Endothelial cell of umbilical vein (primary cell): ENCODE measurements around the gene RTL10. TPM values are rescaled to one million over a fixed set of nuclear protein-coding genes. Genes with fewer than 3 reads are reported as not detected.

Experiments used
- BruUV-seq: library from RNA; stranded (reverse); fragments of 400-500 nt; replicated peaks from 2 replicates; lab custom pipeline; 2021; lab: Mats Ljungman, UMichigan
- CTCF ChIA-PET: fragments of 300-600, 350-600 bp; sonication (Branson Sonifier 250); formaldehyde crosslinking; loops from one replicate; lab custom pipeline; 2021; ENCODE audit warnings: antibody characterized with exemption, inconsistent platforms; lab: Charles Lee
- POLR2A ChIA-PET: fragments of 300-600, 350-600 bp; sonication (Branson Sonifier 250); formaldehyde crosslinking; loops from one replicate; lab custom pipeline; 2021; ENCODE audit warnings: antibody characterized with exemption, inconsistent platforms; lab: Charles Lee
- DNase-seq: peaks from one replicate; pipeline ENCODE4 v3.0.0-alpha.2; 2011; ENCODE audit warnings: low read depth, low spot score
- FAIRE-seq: peaks from 2 replicates; lab custom pipeline; 2011; peaks lifted over from hg19 to GRCh38; lab: Jason Lieb, UNC
- H2AFZ ChIP-seq: 2 replicates; pipeline ENCODE4 v1.6.0; 2012; ENCODE audit warnings: low read depth, low read length, control low read depth, inconsistent platforms
- H3K27ac ChIP-seq: 2 replicates; pipeline ENCODE4 v1.5.1; 2011; ENCODE audit warnings: low read depth, mild to moderate bottlenecking, control low read depth, low read length, moderate library complexity; ENCODE audit not compliant: insufficient read depth
- H3K27me3 ChIP-seq, 2 experiments: 2 replicates each; pipeline versions ENCODE4 v1.6.0 to v1.6.1; 2011; ENCODE audit warnings: low read length in 2 of 2, mixed read lengths in 1 of 2; ENCODE audit not compliant: control insufficient read depth in 2 of 2, insufficient read depth in 2 of 2
- H3K36me3 ChIP-seq, 2 experiments: 2 replicates in 1 of 2; 3 replicates in 1 of 2; pipeline ENCODE4 v1.5.1; 2011; ENCODE audit warnings: low read length in 2 of 2, mild to moderate bottlenecking in 1 of 2, moderate library complexity in 1 of 2; ENCODE audit not compliant: control insufficient read depth in 2 of 2, insufficient read depth in 2 of 2; ENCODE audit errors: extremely low read depth in 1 of 2
- H3K4me1 ChIP-seq: 3 replicates; pipeline ENCODE4 v1.5.1; 2011; ENCODE audit warnings: mild to moderate bottlenecking, low read length; ENCODE audit not compliant: control insufficient read depth, insufficient read depth; ENCODE audit errors: extremely low read depth
- H3K4me2 ChIP-seq: 2 replicates; pipeline ENCODE4 v1.6.1; 2011; ENCODE audit warnings: low read length, control low read depth, mixed read lengths; ENCODE audit not compliant: insufficient read depth
- H3K4me3 ChIP-seq, 3 experiments: fragments of 200-600 bp in 1 of 3; sonication (generic), shearing (Covaris generic) in 1 of 3; replicated peaks in 1 of 3; 2 replicates each; pipeline ENCODE4 v1.5.1; 2011 to 2016; ENCODE audit warnings: control low read depth in 3 of 3, low read length in 3 of 3, mild to moderate bottlenecking in 2 of 3, inconsistent platforms in 1 of 3, low read depth in 1 of 3, moderate library complexity in 1 of 3; ENCODE audit not compliant: insufficient read depth in 1 of 3
- H3K79me2 ChIP-seq: 2 replicates; pipeline ENCODE4 v1.6.0; 2012; ENCODE audit warnings: low read length, inconsistent platforms; ENCODE audit not compliant: control insufficient read depth, insufficient read depth
- H3K9ac ChIP-seq: replicated peaks from 2 replicates; pipeline ENCODE3; 2011; ENCODE audit warnings: low read length, control low read depth; ENCODE audit not compliant: insufficient read depth; ENCODE audit errors: extremely low read depth
- H3K9me1 ChIP-seq: replicated peaks from 3 replicates; pipeline ENCODE4 v1.6.0; 2011; ENCODE audit warnings: mild to moderate bottlenecking, low read length; ENCODE audit not compliant: control insufficient read depth, insufficient read depth; ENCODE audit errors: extremely low read depth
- H3K9me3 ChIP-seq: replicated peaks from 2 replicates; pipeline ENCODE4 v1.5.1; 2012; ENCODE audit warnings: low read length, inconsistent platforms; ENCODE audit not compliant: control insufficient read depth, insufficient read depth
- H4K20me1 ChIP-seq: replicated peaks from 2 replicates; pipeline ENCODE3; 2011; ENCODE audit warnings: mild to moderate bottlenecking, low read length; ENCODE audit not compliant: control insufficient read depth, insufficient read depth; ENCODE audit errors: extremely low read depth
- CTCF ChIP-seq, 2 donors: IDR thresholded peaks; 1 replicate in 1 of 2; 2 replicates in 1 of 2; pipeline ENCODE4 v1.5.1; 2011; ENCODE audit warnings: low read length in 2 of 2, mild to moderate bottlenecking in 2 of 2, moderate library complexity in 2 of 2, control low read depth in 1 of 2, inconsistent platforms in 1 of 2, low read depth in 1 of 2; ENCODE audit not compliant: insufficient read depth in 1 of 2; ENCODE audit errors: extremely low read depth in 1 of 2
- EZH2 ChIP-seq: IDR thresholded peaks from 2 replicates; pipeline ENCODE4 v1.6.1; 2012; ENCODE audit warnings: borderline replicate concordance, low read depth, mild to moderate bottlenecking, moderate library complexity, low read length, inconsistent platforms; ENCODE audit not compliant: severe bottlenecking
- FOS ChIP-seq: IDR thresholded peaks from 2 replicates; pipeline ENCODE4 v1.6.1; 2011; ENCODE audit warnings: mild to moderate bottlenecking, low read length, moderate library complexity, borderline replicate concordance; ENCODE audit not compliant: insufficient read depth
- GATA2 ChIP-seq: IDR thresholded peaks from 2 replicates; pipeline ENCODE4 v1.7.0; 2011; ENCODE audit warnings: low read depth, mild to moderate bottlenecking, moderate library complexity, mixed read lengths, low read length; ENCODE audit not compliant: insufficient read length, insufficient read depth
- JUN ChIP-seq: IDR thresholded peaks from 2 replicates; pipeline ENCODE4 v1.6.1; 2011; ENCODE audit warnings: borderline replicate concordance, low read depth; ENCODE audit not compliant: insufficient read length, insufficient read depth
- MAX ChIP-seq: IDR thresholded peaks from 2 replicates; pipeline ENCODE4 v1.6.1; 2011; ENCODE audit not compliant: insufficient read depth, insufficient read length
- MYC ChIP-seq: IDR thresholded peaks from one replicate; pipeline ENCODE4 v1.6.1; 2011; ENCODE audit warnings: mild to moderate bottlenecking, low read depth, low read length
- POLR2A ChIP-seq: IDR thresholded peaks from 2 replicates; pipeline ENCODE4 v1.6.1; 2012; ENCODE audit warnings: low read depth, mild to moderate bottlenecking, control low read depth, low read length
- POLR2AphosphoS5 ChIP-seq: IDR thresholded peaks from 2 replicates; pipeline ENCODE4 v1.6.1; 2012; ENCODE audit warnings: low read depth, mild to moderate bottlenecking, control low read depth, low read length, moderate library complexity; ENCODE audit not compliant: insufficient read depth
- dilution Hi-C: fragments of 300-500 bp; cut with MboI; formaldehyde crosslinking; loops from one replicate; pipeline ENCODE4 v1.15.0; 2019; ENCODE audit warnings: low sequenced_read_pairs; ENCODE audit not compliant: extremely low pct_ligation_motif_present
- intact Hi-C: fragments of 100-400 bp; cut with micrococcal nuclease; formaldehyde crosslinking; loops from one replicate; pipeline ENCODE4 v1.10.0; 2022
- polyA plus RNA-seq, 4 experiments: library from polyadenylated mRNA; depleted of rRNA in 3 of 4; stranded (reverse) in 3 of 4; unstranded in 1 of 4; fragments of >200 nt; gene quantifications; 2 replicates each; pipeline versions ENCODE4 v1.2.1 to v1.2.3, GENCODE V29; 2011 to 2012; ENCODE audit warnings: missing spikeins in 1 of 4
- total RNA-seq: library from RNA; stranded (reverse); gene quantifications from 2 replicates; pipeline ENCODE4 v1.2.3, GENCODE V29; 2021

Gene RTL10
- total and polyA plus RNA-seq, 2 donors (not counting 3 experiments of a cell fraction or from before 2014, with no cell fraction given), result 31.9 to 40.8 TPM

DNA sequence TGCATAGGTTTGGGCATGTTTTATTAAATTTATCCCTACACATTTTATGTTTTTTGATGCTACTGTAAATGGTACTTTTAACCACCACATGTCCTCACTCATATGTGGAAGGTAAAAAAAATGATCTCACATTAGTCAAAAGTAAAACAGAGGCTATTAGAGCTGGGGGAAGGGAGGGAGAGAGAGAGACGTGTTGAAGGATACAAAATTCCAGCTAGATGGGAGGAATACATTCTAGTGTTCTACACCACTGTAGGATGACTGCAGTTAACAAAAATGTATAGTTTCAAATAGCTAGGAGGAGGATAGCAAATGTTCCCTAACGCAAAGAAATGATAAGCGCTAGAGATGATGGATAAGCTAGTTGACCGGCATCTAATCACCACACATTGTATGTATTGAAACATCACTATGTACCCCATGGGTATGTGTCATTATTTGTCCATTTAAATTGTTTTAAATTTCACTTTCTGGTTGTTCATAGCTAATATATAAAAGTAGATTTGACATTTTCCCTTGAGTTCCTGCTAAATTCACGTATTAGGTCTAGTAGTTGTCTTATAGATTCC is 9.9 kb upstream of the RTL10 start:
- H2AFZ ChIP-seq, result no peak overlapping the region
- H3K9ac ChIP-seq, result no peak overlapping the region
- H3K4me1 ChIP-seq, result no peaks in the 10 kb centered on the region
- H3K36me3 ChIP-seq, result no peaks in the 10 kb centered on the region
- H3K9me1 ChIP-seq, result no peaks in the 10 kb centered on the region
- DNase-seq (no peak), FAIRE-seq (no peak)
- H3K27ac ChIP-seq, result no peak overlapping the region
- H3K79me2 ChIP-seq, result no peaks in the 10 kb centered on the region
- POLR2A ChIA-PET, result interaction anchor here (1.3 to 1.6 kb wide), 2 partner anchors 10 to 11 kb away, joined by 3 to 4 read pairs; no protein-coding TSS in a partner anchor
- H3K9me3 ChIP-seq, result no peaks in the 10 kb centered on the region
- CTCF ChIA-PET, result interaction anchor here (0.9 to 2.9 kb wide), 4 partner anchors 9 to 134 kb away, joined by 3 to 13 read pairs (median 6); no protein-coding TSS in a partner anchor
- BruUV-seq, result no TSS peak
- H3K27me3 ChIP-seq, result no peaks in the 10 kb centered on the region
- no peaks in the 10 kb centered on the region for H4K20me1 ChIP-seq
- no peak overlapping the region for H3K4me2 ChIP-seq
- no peak overlapping the region for H3K4me3 ChIP-seq
- TF ChIP-seq POLR2A (no peak), MYC (no peak), GATA2 (no peak), JUN (no peak), CTCF (IDR thresholded peaks at IDR 0.05; ENCODE audit: extremely low read depth in 1 of 2, insufficient read depth in 1 of 2, low read depth in 1 of 2, low read length in 2 of 2) (no peak), FOS (no peak), EZH2 (no peak), MAX (no peak), POLR2AphosphoS5 (no peak)
- dilution Hi-C loops (no loop called here), intact Hi-C loops (no loop called here)
